Hippocampal formation (tissue), 2 donors: ENCODE measurements around the gene DCDC2.
"Not testable (repeated sequence)": the region's sequence is repeated elsewhere in the genome, so short reads cannot be mapped to it uniquely, and the experiment has no call there.

Experiments used
- DNase-seq, 2 donors: peaks; one replicate each; lab custom pipeline; 2025; lab: John Stamatoyannopoulos, UW

Gene DCDC2

DNA sequence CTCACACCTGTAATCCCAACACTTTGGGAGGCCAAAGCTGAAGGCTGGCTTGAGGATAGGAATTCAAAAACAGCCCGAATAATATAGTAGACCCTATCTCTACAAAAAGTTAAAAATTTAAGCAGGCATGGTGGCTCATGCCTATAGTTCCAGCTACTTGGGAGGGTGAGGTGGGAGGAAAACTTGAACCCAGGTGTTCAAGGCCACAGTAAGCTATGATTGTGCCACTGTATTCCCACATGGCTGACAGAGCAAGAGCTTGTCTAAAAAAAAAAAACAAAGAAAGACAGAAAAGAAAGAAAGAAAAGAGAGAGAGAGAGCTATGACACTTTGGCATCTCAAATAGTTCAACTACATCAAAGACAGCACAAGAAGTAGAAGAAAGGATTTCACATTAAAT, 33.2 kb downstream of the DCDC2 start:
- no peak for DNase-seq

DNA sequence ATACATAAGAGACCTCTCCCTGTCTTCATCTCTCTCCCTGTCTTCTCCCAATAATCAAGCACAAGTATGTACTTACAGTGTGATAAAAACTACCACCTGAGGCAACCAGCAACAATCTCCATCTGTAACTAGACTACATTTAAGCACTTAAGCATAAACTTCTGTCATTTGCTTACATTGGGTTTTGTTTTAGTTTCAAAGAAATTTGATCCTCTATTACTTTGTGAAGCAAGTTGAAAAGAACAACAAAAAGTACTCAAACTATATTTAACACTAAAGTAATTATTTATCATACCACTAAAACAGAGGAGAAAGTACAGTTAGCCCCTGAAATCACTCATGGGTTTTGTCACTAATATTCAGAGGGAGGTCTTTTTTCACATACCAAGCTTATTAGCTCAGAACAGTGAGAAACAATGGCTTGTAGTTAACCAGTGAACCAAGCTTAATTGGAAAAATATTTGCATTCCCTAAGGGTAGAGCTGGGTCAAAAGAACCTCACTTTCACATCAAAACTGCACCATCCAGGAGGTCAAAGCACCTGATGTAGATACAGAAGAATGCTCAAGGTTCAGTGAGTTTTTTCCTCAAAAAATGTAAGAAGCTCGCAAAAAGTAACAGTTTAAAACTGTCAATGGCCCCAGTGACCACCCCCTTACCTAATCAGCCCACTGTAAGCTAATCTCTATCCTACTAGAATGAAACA, 34.1 kb downstream of the DCDC2 start:
- no peak for DNase-seq

DNA sequence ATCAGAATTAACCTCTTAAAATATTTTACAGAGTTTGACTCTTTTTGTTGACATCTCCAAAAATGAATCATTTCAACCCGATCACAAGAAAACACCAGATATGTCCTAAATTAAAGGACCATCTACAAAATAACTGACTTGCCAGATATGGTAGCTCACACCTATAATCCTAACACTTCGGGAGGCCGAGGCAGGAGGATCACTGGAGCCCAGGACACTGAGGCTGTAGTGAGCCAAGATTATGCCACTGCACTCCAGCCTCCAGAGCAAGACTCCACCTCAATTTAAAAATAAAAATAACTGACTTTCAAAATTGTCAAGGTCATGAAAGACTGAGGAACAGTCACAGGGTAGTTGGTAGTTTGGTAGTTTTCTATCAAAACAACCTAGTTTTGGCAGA, 34.9 kb downstream of the DCDC2 start:
- no peak for DNase-seq

- DNase-seq: not testable (repeated sequence)
Measured at GRCh38 chr6:24322446-24322845, 35.4 kb downstream of the DCDC2 start.

DNA sequence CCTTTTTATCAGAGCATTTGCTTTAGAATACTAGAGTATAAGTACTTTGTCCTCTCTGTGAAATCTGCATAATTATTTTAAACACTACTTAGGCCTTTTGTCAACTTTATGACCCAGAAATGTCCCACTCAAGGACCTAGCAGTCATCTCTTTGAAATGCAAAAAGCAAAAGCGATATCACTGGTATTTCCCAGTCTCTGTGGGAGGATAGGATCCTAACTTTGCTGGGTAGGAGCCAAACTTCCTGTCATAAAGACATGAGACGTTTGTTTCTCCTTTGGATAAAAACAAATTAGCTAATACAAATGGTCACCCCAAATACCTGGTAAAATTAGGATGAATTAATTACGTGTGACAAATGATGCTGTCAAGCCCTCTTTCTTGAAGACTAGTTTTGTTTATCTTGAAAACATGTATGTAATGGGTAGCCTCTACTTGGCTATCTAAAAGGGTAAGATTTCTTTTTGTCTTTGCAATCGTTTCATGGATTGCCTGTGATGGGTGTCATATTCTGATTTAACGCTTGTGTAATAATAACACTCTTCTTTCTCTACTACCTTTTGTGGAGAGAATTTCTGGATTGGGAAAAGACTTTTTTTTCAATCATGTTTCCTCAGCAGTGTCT, 36.2 kb downstream of the DCDC2 start:
- no peak for DNase-seq

- no peak for DNase-seq
Measured at GRCh38 chr6:24313251-24314141, 44.4 kb downstream of the DCDC2 start.

GRCh38 chr6:24311775-24312174, 46.1 kb downstream of the DCDC2 start:
- DNase-seq: not testable (repeated sequence)

GRCh38 chr6:24307881-24308280, 50.0 kb downstream of the DCDC2 start:
- no peak for DNase-seq

DNA sequence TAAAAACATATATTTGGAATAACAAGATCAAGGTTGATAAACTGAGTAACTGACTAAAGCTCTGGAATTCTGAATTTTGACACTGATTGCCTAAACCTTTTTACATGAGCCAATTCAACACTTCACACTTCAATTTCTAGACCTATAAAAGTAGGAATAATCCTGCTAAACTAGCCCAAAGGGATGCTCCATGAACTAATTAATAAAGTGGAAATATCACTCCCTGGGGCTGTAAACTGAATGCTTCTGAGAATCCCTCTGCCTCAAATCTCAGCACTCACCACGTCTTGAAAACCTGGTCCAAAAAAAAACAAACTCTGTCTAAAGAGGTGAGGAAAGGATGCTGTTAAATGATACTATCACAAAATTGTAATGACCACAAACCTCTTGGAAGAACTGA, 50.9 kb downstream of the DCDC2 start:
- no peak for DNase-seq

- DNase-seq: no peak
Measured at GRCh38 chr6:24306038-24306437, 51.8 kb downstream of the DCDC2 start.

- no peak for DNase-seq
Measured at GRCh38 chr6:24296944-24297343, 60.9 kb downstream of the DCDC2 start.

DNA sequence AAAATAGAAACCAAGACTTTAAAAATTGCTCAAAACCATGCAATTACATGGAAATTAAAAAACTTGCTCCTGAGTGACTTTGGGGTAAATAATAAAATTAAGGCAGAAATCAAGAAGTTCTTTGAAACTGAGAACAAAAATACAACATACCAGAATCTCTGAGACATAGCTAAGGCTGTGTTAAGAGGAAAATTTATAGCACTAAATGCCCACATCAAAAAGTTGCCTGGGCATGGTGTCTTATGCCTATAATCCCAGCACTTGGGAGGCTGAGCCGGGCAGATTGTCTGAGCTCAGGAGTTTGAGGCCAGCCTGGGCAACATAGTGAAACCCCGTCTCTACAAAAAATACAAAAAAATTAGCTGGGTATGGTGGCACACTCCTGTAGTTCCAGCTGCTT, 64.0 kb downstream of the DCDC2 start:
- not testable (repeated sequence) for DNase-seq

GRCh38 chr6:24287239-24287638, 70.6 kb downstream of the DCDC2 start:
- no peak for DNase-seq

DNA sequence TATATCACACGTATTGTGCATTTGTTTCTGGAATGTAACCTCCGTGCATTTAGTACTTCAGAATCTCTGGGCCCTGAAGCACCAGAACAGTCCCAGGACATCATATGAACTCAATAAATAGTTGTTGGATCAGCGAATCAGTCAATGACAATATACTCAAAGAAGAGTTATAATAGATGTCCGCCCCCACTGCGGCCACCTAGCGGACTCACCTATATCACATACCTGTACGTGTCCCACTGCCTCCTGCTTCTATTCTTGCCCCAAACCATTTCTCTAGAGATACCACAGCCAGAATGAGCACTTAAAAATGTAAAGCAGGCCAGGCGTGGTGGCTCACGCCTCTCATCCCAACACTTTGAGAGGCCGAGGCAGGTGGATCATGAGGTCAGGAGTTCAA, 73.9 kb downstream of the DCDC2 start:
- DNase-seq: no peak

GRCh38 chr6:24283043-24283985, 74.5 kb downstream of the DCDC2 start:
- peak; percentile 26 to 75 for DNase-seq

DNA sequence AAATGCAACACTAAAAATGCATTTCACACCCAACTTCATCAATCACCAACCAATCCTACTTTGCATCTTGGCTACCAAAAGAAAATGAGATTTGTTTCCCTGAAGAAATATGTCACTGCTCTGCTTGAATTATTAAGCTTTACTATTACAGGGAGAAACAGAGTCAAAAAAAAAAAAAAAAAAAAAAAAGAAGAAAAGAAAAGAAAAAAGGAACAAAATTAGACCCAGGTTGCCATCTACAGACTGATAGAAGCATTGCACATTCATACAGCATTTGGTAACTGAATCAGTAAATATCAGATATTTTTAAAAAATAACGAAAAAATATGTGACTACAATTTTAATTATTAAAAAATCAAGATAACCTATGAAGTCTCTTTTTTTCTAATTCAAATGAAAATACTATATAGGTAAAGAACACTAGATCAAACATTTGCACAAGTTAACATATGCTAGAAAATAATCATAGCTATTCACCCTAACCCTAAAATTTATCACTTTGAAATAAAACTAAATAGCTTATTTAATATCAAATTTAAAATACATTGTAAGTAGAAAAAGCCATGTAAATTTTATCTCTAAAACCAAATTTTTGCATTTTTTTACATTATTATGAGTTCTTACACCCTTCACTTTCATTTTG, 83.3 kb downstream of the DCDC2 start:
- no peak for DNase-seq

DNA sequence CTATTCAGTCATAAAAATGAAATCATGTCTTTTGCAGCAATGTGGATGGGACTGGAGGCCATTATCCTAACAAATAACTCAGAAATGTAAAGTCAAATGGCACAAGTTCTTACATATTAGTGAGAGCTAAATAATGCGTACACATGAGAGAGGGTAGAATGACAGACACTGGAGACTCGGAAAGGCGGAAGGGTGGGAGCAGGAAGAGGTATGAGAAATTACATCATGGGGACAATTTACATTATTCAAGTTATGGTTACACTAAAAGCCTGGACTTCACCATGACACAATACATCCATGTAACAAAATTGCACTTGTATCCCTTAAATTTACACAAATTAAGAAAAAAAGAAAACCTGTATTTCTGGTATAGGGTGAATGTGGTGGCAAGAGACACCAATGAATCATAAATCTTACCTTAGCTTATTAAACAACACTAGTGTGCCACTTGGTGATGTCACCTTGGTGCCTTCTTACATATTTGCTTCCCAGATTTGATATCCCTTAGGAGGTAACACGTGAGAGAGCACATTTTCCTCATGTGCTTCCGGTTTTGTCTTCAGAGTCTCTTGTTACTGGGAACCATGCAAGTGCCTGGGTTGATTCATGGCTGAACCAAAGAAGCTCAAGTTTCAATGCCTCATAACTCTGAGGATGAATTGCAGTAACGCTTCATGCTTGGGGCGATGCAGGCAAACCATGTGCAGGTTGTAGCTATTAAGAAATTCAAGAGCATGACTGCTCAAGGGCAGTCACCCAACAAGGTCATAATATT, 84.6 kb downstream of the DCDC2 start:
- no peak for DNase-seq

DNA sequence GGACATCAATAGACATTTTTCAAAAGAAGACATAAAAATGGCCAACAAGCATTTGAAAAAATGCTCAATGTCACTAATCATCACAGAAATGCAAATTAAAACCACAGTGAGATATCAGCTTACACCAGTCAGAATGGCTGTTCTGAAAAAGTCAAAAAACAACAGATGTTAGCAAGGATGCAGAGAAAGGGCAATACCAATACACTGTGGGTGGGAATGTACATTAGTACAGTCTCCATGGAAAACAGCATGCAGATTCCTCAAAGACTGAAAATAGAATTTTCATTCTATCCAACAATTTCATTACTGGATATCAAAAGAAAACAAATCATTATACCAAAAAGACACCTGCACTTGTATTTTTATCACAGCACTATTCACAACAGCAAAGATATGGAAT, 85.3 kb downstream of the DCDC2 start:
- no peak for DNase-seq

- DNase-seq: no peak
Measured at GRCh38 chr6:24272148-24272547, 85.7 kb downstream of the DCDC2 start.

DNA sequence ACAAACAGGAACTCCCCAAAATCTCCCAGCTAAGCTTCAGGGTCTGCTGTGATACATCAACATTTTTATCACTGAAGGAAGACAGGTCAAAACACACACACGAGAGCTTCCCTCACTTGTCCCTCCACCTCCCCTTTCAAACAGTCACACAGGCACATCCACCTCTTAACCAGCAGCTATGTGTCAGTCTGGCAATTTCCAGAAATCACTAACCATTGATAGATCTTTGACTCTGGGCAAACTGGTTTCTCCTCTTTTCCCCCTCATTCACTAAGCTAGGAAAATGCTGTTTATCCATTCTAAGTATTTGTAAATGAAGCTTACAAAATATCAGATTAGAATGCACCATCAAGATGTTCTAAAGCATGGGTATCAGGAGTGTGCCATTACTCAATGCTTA, 87.8 kb downstream of the DCDC2 start:
- no peak for DNase-seq
